COR-L47 (cell line): Measurements from ENCODE around the gene RHOBTB1.
A peak's percentile ranks its signal among the peaks of the same experiment; 100 is the strongest.
"Not testable (repeated sequence)": the region's sequence is repeated elsewhere in the genome, so short reads cannot be mapped to it uniquely, and the experiment has no call there.

ENCODE experiments used
- DNase-seq: peaks from one replicate; lab custom pipeline; 2025; lab: John Stamatoyannopoulos, UW

RHOBTB1 gene, protein sequence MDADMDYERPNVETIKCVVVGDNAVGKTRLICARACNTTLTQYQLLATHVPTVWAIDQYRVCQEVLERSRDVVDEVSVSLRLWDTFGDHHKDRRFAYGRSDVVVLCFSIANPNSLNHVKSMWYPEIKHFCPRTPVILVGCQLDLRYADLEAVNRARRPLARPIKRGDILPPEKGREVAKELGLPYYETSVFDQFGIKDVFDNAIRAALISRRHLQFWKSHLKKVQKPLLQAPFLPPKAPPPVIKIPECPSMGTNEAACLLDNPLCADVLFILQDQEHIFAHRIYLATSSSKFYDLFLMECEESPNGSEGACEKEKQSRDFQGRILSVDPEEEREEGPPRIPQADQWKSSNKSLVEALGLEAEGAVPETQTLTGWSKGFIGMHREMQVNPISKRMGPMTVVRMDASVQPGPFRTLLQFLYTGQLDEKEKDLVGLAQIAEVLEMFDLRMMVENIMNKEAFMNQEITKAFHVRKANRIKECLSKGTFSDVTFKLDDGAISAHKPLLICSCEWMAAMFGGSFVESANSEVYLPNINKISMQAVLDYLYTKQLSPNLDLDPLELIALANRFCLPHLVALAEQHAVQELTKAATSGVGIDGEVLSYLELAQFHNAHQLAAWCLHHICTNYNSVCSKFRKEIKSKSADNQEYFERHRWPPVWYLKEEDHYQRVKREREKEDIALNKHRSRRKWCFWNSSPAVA

DNA sequence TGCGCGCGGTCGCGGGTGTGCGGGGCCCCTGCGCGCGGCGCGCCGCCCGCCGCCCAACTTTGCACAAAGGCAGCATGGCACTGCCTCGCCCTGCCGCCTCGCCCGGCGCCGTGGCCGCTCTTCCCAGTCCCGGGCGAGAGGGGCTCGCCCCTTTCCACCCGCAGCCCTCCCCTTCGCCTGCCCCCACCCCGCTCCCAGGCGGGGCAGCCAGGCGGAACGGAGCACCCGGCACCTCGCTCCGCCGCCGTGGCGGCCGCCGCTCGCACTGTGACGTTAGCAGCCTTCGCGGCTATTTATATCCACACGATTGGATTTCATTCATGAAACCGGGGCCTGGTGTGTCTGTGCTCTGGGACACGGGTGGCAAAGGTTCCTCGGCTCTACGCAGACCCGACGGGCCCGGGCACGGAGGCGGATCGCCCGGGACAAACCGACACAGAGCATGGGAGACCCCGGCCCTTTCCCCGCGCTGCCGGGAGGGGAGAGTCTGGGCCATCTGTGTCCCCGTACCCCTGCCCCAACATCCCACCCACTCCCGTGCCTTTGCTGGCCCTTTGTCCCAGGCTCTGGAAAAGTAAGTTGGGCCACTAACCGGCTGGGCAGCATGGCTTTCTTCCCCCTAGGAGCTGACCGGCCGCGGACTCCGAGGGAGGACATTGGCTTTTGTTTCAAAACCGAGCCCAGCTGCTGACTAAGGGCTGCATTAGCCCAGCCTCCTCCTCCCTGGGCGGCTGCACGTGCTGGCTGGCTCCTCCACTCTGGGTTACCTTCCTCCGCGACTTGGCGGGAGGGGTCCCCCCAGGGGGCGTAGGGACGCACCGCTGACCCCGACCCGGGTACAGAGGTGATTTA, at the start of gene RHOBTB1:
RHOBTB1 (minus strand) TSS at position 128 of the 852 bp plus-strand sequence. CDS start 32,643 bp downstream, outside the sequence.
- DNase-seq: peak; percentile 60

DNA sequence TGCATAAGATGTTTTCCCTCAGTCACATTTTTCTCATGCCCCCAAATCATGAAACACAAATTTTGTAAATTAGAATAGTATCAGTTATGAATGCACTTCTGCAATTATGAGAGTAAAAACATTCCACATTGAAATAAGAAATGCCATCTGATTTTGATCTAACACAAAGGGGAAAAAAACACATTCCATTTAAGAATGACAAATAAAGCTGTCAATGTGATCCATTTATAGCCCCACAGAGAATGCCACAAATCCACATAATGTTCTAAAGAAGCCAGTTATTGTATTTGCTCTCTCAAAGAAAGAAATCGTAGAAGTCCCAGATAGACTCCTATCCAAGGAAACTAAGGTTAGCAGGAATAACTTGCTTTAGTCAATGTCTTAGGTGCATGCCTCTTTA, 48.7 kb upstream of the RHOBTB1 start:
- DNase-seq: no peak

DNA sequence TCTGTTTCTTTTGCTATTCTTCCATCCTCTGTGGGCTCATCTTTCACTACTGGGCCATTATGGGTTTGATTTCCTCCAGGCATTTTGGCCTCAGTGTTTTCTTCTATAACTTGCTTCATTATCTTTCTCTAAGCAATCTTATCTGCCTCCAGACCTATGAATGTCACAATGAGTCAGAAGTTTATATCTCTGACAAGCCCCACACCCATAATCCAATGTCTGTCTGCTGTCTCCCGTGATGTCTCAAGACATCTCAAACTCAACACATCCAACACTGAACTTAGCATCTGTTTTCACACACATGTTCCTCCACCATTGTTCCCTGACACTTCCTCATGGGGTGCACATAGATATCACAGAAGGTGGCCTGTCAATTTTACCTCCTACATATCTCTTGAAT, 46.7 kb upstream of the RHOBTB1 start:
- DNase-seq: no peak

DNA sequence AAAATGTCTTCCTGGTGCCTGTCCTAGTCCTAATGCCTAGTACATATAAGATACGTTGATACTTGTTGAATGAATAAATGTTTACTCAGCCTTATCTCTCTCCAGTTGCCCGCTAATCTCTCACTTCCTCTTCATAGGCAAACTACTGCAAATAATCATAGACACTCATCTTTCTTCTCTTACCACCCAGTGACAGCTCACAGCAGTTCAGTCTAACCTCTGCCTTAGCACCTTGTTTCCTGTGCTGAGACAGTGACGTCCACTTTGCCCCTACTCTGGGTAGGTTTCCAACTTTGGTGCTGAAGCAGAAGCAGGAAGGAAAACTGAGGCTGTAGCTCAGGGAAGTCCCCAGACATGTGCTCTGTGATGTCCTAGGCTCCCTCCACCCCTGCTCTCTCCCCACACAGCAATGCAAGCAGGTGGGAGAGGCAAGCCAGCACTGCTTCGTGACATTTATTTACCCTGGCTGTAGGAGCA, 45.5 kb upstream of the RHOBTB1 start:
- no peak for DNase-seq

DNA sequence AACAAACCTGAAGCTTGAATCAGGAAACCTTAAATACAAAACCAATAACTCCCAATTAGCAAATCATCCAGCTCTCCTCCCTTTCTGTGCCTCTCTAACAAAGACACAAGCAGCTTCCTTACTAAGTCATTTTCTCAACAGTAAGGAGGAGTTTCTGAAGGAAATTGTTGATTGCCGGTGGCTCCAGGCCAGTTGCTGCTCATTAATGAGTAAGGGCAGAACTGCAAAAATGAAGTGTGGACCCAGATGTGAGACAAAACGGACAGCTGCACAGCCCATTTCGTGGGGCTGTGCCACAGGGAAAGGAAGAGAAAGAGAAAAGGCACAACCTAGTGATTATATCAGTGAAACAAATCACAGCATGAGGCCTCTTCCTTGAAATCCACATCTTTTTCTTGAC, 42.8 kb upstream of the RHOBTB1 start:
- DNase-seq: no peak

DNA sequence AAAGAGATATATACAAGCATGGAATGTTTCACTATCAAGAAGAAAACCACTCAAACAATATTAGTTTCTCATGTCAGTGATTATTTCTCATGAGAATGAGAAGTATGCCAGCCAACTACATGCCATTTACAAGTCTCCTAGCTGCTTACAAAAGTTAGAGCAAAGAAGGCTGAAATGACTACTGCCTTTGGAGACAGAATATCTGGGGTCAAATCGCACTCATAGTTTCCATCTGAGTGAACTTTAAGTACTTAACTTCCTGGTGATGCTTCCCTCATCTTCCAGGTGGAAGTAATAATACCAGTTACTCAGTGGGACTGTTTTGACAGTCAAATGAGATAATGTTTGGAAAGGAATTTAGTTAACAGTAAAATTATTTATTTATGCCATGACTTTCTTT, 42.0 kb upstream of the RHOBTB1 start:
- no peak for DNase-seq

DNA sequence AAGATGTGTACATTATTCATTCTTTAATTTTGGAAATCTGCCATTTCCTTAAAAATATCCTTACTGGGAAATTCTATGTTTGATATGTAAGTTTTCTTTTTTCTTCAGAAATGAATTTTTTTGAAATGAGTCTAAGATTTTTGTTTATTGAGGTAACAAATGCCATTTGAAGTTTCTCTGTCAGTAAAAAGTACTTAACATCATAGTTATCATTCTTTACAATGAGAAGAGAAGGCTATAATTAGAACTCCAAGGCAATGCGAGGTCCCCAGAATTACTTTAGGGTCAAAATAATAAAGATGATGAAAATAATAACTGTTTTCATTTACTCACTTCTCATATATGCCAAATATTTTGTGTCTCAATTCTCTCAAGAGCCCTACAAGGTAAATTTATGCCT, 37.0 kb upstream of the RHOBTB1 start:
- no peak for DNase-seq

DNA sequence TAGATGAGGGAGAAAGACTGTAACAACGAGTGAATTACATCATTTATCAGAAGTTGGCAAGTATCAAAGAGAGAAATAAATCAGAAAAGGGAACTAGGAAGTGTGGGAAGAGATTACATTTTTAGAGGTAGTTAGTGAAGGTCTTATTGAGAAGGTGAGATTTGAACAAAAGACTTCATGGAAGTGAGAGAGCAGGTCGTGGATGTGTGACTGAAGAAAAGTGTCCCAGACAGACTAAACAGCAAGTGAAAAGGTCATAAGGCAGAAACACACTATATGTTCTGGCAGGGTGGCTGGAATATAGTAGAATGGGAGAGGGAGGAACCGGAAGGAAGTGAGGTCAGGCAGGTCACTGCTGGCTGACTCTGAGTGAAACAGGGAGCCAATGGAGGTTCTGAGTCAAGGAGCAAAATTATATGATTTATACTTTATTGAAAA, 35.7 kb upstream of the RHOBTB1 start:
- DNase-seq: no peak

DNA sequence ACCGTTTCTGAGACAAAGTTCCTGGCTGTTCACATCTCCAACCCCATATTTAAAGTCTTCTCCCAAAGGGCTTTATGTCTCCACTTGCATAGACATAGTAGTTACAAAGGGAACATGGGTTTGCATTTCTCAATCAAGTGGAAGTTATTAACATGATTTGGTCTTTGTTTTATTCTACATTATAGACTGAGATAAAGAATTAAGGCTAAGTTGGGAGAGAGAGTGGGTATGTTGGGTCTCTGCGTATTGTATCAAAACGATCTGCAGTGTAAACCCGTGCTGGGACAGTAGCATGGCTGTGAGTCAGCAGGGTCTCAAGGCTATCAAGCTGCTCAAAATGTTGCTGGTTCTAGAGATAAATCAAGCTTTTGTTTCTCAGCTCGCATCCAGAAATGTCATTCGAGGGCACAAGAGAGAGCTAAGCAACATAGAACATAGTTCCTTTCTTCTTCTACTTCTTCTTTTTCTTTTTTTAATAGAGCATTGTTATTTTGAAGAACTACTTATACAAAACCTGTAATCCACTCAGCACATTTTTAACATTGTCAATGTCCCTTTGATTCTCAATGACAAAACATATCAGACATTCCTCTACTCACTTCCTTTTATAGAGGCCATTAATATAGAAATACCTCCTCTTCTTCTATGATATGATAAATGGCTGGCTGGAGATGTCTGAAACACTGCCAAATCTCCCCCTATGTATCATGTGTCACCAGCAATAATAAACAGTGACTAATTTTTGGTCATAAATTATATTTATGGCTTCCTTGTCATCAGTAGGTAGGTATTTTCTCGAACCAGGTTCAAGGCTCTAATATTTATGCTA, 34.5 kb upstream of the RHOBTB1 start:
- peak; percentile 55 for DNase-seq

DNA sequence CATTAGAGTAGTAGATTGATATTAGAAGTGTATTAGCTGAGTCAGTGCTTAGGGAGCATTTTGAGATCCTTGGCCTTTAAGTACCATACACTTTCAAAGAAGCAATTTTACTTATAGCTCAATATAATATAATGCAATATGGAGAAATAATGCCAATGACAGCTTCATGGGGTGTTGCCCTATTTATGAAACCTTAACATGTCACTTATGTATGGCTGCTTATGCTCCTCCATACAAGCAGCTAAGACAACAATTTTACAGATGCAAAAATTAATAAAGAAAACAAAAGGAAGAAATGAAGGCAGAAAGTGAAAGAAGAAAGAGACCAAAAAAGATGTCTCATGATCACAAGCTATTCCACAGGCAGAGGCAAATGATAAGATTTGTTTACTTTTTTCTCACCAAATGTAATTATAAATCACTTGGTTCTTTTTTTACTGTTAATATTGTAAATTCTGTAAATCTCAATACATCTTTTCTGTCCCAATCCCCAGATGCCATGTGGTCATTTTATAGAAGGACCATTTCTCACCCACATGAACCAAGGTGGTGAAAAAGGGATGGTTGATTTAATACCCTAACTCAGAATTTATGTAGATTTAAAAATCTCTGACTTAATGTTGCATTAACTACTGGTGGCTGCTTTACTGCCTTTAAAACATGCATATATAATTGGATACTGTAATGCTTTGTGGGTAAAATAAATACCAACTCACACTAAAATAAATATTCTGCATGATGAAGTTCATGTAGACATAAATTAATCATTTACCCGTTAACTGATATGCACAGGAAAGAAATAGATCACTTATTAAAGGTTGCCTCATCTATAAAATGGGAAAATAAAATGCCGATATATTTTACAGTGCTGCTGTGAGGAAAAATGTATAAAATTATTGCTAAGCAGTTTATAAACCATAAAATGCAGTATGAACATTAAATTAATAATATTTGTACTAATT, 33.5 kb upstream of the RHOBTB1 start:
- no peak for DNase-seq

DNA sequence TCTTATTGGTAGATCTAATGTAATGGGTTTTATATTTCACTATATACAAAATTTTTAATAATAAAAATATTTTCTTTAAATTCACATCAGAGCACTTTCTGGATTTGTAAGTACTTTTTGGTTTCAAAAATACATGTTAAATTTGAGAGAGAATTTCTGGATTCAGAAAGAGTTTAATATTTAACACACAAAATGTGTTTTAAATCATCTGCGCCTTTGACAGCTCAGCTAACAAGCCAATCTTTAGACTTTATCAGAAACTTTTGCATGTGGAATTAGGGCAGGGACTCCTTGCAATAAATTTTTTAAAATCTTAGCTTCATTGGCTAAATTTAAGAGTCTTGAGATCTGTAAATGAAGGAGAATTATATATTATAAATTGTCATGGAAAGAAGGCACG, 32.7 kb upstream of the RHOBTB1 start:
- DNase-seq: no peak

DNA sequence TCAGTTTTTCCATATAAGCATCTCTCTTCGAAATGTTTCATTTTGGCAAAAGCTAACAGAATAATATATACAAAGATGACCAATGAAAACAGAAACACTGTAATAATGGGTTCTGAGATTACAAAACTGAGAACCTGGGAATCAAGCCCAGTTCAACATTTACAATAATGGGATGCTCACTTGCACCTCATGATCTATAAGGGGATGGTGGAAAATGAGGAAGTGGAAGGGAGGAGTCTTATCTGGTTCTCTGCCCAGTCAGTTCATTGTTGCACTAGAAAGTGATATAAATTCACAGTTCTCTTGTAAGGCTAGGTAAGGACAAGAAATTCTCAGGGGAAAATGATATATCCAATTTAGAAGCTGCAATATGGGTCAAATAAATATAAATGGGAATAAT, 31.7 kb upstream of the RHOBTB1 start:
- peak; percentile 49 for DNase-seq

DNA sequence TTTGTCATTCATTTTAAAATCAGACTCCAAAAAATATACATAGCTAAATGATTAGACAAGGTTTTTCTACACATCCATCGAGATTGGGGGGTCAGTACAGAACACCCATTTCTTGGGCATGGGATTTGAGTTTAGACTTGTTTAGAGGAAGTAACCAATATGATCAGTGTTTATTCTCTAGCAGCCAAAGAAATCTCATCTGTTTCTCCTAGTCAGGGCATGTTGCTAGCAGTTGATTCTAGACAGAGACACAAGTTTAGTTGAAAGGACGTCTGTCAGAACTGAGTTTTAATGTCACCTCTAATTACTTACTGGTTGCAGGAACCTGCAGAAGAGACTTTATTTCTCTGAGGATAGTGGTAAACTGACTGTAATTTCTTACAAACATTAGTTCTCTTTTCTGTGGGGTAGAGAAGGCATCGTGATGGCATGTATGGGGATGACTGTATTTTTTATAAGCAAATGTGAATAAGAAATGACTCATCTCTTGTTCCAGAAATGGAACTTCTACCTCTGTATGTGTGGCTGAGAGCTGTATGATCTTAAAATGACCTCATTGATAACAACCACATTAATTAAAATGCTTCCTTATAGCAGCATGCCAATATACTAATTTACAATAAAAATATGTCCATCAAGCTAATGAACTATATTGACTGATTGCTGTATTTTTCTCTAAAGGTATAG, 30.6 kb upstream of the RHOBTB1 start:
- DNase-seq: no peak

DNA sequence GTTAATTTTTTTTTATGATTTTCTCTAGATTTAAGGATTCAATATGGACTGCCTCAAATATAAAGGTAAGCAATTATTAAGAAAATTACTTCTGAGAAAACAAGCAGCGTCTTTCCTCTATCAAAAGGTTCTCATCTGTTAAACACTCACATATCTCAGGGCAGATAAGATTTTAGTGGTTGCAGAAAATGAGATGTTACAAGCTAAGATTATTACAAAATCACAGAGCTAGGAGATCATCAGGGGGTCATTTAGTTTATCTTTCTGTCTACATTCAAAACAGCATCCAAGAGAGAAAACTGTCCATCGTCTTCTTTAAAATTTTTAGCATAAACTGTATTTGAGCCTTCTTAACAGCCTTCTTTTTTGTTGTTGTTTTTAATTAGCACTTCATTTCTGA, 29.1 kb upstream of the RHOBTB1 start:
- no peak for DNase-seq

DNA sequence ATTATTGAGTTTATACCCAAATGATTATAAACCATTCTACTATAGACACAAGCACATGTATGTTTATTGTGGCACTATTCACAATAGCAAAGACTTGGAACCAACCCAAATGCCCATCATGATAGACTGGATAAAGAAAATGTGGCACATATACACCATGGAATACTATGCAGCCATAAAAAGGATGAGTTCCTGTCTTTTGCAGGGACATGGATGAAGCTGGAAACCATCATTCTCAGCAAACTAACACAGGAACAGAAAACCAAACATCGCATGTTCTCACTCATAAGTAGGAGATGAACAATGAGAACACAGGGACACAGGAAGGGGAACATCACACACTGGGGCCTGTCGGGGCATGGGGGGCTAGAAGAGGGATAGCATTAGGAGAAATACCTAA, 28.2 kb upstream of the RHOBTB1 start:
- DNase-seq: not testable (repeated sequence)

DNA sequence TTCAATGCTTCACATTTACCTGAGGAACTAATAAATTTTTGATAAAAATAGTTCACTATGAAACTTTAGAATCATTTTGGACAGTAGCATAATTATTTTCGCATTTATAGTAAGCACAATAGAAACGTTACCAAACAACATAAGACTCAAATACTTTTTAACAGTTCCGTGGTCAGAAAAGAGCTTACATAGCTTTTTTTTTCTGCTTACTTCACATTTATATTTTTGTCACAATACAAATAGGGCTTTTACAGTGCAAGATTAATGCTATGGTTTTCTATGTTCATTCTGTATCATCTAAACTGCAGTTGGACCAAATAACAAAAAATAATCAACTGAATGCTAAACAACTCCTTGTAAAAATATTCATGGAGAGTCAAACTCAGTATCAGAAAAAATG, 26.5 kb upstream of the RHOBTB1 start:
- DNase-seq: no peak

DNA sequence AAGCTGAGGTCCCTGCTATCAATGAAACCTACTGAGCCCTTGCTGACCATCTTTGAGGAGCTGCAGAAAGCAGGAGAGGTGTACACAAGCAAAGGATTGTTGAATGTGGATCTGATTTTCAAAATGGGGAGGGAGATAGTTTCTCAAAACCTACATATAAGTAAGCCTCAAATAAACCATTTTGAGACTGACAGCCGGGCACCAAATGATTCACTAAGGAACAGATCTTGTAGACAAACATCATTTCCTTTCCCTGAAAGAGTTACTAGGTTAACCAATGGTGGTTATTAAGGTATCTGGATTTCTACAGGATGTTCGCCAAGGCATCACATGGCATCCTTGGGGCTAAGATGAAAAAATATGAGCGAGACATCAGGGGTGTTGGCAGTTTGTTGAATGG, 24.5 kb upstream of the RHOBTB1 start:
- no peak for DNase-seq

DNA sequence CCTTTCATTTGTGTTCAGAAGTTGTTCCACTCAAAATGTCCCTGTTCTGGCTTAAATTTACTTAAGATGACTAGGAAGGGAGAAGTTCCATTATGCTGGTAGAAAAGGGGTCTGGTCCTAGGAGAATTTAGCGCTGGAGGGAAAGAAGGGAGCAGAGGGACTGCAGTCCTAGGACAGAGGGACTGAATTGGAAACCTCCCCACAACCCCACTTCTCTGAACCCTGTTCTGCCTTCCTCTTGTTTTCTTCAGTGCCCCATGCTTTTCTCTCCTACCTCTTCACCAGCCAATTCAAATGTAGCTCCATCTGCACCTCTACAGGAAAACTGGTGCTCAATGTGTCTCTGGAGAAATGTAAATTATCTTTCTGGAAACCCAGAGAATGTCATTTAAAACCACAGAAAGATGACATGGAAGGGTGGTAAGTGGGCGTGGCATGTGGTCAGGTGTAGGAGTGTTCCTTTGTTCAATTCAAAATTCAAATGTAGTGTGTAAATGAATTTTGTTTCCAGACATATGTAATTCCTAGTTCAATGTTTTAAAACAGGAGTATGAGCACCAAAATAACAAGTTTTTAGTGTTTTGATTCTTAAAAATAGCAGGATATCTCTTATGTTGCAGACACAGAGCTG, 24.0 kb upstream of the RHOBTB1 start:
- DNase-seq: no peak

DNA sequence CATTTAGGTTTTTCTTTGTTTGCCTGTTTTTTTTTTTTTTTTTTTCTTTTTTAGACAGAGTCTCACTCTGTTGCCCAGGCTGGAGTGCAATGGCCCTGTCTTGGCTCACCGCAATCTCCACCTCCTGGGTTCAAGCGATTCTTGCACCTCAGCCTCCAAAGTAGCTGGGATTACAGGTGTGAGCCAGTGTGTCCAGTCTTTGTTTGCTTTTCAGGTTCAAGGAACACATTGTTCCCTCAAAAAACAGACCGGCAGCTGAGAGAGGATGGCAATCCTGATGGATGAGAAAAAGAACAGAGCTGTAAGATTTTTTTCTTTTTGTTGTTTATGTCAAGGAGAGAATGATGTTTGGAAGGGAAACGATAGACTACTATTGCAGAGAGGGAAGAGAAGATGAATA, 23.3 kb upstream of the RHOBTB1 start:
- DNase-seq: no peak
